ENCODE results near the gene PPP1R14C.

PPP1R14C gene

DNA sequence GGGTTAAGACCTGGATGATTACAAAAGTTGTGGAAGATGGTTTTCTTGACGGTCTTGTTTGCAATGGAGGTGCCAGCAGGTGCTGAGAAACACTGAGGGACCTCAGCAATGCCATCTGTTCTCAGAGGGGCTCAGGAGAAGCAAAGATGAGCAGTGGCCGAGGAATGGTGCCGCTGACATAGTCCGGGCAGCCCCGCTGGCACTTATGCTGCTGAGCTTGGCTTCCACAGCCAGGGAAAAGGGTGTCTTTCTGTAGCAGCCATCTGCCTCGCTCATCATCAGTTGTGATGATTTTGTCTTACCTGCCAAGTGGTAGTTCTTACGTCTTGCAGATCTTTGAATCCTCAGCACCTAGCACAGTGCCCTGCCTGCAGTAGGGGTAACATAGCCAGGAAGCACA is 55.7 kb downstream of the PPP1R14C start:
- no peak for DNase-seq

DNA sequence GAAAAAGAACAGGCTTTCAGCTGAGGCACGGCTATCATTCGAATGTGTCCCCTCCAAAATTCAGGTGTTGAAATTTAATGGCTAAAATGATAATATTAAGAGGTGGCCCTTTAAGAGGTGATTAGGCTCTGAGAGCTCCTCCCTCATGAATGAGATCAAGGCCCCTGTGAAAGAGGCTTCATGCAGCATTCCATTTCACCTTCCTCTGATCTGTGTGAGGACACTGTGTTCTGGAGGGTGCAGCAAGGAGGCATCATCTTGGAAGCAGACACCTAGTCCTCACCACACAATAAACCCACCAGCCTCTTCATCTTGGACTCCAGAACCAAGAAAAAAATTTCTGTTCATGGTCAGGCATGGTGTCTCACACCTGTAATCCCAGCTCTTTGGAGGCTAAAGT is 56.4 kb downstream of the PPP1R14C start:
- DNase-seq, result no peak

DNA sequence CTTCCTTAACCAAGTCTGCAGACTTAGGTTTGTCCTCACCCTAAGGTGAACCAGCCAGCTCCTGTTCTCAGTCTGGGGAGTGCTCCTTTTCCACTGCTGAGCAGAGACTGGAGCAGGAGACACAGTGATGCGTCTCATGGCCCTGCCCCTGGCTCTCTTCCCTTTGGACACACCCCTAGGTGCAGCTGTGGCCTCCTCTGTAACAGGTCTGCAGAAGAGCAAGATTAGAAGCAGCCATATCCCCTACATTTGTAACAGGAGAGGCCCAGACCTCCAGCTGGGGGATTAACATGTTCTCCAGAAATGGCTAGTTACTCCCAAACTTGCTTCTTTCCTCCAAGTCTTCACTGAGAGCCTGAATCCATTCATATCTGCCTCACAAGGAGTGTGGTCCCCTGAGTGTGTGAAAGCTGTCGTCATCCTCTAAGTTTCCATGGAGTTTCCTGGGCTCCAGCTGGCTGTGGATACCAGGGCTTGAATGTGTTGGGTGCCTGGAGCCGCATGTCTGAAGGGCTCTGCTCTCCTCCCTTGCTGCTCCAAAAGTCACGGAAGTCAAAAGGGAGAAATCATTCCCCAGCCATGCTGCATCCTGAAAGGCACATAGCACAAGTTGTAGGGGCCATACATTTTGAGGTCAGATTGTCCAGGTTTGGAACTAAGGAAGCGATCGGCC is 57.7 kb downstream of the PPP1R14C start:
- no peak for DNase-seq

DNA sequence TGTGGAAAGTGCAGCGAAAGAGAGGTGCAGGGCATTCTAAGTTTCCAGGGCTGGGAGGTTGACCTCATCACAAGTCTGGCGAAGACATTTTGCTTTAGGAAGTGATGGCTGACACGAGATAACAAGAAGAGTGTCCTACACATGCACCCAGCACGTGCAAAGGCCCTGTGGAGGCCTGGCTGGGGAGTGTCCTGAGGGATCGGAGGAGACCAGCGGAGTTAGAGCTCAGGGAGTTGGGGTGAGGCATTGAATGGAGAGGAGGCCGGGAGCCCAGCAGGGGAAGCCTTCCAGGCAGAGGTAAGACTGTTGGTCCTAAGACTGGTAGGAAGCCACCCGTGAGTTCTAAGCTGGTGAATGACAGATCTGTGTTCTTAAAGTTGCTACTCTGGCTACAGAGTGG is 58.4 kb downstream of the PPP1R14C start:
- DNase-seq, result no peak

DNA sequence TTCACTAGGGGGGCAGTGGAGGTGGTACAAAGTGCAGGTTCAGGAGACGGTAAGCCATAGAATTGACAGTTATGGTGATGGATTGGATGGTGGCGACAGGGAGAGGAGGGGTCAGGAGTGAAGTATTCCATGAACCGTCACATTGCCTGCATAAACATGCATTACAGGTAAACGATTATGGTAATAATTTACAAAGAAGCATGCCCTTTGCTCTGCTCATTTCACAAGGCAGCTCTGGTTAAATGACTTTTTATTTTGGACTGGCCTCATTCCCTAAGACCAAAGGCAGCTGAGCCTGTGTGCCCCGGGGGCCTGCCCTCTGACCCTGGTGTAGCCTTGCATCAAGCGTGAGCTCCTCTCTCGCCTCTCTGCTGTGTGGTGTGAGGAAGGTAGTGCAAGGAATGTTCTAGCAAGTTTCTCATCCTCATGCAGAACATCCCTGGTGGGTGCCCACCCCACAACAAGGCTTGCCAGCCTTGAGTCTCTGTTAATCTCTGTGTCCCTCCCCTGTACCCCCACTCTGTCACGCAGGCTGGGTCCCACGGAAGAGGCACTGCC is 59.0 kb downstream of the PPP1R14C start:
- no peak for DNase-seq

DNA sequence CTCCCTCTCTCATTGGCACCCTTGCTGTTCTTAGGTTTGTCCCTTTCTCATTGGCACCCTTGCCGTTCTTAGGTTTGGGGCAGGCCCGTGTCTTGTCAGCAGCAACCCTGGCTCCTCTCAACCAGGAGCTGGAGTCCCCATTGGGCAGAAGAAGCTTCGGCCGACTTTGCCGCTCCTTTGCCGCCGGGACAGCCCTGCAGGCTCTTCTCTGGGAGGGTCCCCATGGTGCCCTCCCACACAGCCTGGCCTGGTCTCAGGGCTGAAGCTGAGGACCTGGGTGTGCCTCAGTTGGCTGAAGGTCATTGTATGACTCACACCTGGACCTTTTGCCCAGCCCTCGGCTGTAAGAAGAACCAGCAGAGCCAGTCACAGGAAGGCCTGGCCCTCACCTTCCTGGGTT is 59.6 kb downstream of the PPP1R14C start:
- DNase-seq, result no peak

GRCh38 chr6:150202934-150203333 is 60.1 kb downstream of the PPP1R14C start:
- DNase-seq, result no peak

- no peak for DNase-seq
These were observed 60.5 kb downstream of the PPP1R14C start for GRCh38 chr6:150203378-150203777.

DNA sequence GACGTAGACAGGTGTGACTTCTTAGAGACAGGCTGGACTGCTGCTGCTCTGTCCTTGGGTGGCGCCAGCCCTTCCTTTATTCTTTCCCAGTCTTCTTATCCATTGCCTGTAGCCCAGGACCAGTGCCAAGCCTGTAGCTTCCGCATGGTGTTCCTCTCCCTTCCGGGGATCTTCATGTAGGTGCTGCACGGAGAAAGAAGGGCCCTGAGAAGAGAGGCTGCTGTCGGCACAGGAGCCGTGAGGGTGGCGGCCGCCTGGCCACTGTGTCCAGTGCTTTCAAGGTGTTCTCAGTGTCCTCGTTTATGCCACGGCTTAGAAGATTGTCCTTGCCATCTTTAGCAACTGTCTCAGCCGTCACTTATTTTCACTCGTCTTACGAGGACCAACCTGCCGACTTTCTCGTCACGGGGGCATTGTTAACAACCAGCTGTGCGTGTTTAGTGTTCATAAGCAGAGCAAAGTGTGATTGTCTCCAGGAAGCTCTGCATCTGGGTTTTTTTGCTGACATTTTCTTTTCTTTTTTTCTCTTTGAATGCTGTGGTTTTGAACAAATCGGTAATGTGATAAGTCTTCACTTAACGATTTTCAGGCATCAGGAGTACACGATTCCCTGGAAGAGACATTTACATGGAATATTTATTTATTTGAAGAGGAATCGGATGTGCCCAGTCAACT is 61.2 kb downstream of the PPP1R14C start:
- DNase-seq, result no peak

DNA sequence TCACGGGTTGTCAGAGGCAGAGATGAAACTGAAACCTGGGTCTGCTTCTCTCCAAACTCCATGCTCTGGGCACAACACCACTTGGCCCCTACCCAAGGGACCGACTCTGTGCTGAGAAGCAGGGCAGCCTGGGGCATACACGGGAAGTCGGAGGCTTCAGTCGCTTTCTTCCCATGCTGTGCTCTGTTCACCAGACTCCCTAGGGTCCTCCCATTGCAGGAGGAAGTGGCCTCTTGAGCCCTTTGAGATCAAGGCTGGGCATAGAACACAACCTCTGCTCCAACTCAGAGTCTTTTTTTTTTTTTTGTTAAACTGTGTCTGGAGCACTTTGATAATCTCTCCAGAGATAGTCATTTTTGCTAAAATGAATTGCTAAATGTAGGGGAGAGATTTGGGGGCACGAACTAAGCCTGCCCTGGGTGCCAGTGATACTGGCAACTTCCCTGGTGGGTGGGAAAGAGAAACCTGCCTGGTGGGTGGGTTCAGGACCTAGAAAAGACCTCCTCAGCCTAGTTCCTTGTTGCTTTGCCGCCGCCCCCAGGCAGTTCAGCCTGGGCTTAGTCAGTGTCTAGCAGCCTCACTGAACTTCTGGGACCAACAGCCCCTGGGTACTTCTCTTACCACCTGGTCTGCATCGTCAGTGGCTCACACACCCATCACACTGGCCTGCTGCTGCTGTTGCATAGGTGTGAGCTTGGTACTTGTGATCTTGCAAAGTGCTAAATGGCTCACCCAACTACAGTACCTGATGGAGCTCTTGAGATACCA is 62.0 kb downstream of the PPP1R14C start:
- DNase-seq, result no peak

DNA sequence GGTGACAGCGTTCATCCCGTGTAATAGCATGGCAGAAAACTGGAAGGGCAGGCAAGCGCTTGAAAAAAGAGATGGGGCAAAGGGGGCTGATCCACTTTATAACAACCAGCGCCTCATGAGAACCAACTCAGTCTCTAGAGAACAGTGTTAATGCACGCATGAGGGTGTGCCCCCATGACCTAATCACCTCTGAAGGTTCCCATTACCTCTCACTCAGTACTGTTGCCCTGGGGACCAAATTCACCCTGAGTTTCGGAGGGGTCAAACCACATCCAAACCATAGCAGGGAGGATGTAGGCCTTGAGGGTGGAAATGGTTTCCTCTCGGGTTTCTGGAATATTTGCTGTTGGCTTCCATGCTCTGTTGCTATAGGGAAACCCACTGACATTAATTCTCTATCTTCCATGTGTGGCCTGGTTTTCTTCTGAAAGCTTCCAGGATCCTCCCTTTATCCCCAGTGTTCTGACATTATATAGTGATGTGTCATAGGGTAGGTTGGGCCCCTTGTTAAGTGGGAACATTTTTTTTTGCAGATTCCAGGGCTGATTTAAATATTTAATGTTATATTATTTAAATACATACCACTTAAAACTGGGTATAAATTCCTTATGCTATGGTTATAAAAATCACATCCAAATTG is 65.2 kb downstream of the PPP1R14C start:
- no peak for DNase-seq

- peak; percentile 88 for DNase-seq
These were observed 65.9 kb downstream of the PPP1R14C start for GRCh38 chr6:150208611-150209352.

- no peak for DNase-seq
These were observed 66.6 kb downstream of the PPP1R14C start for GRCh38 chr6:150209415-150209814.

DNA sequence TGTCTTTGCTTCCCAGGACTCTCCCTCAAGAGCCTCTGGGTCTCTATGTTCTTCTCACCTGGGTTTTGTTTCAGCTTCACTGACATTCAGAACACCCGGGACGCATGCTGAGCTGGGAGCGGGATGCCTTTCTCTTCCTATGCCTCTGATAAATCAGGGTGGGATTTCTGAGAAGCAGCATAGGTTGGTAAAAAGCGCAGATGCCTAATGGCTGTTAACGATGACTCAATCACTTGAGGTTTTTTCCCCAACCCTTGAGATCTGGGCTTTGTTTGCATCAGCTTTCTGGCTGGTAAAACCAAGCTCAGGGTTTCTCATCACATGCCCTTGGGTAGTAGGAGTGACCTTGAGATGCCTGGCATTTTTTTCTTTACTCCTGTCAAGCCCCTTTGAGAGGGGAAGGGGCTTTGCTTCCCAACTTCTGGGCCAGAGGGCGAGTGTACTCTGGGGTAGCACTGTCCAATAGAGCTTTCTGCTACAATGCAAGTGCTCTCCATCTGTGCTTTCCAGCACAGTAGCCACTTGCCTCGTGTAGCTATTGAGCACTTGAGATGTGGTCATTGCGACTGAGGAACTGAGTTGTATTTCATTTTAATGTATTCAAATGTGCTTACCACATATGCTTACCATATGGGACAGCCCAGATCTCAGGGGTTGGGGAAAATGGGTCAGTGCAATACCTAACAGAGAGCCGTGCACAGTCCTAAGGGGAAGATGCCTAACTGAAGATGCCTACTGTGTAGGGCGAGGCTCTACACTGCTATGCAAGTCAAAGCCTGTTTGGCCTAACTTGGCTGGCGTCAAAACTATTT is 69.1 kb downstream of the PPP1R14C start:
- DNase-seq, result no peak

DNA sequence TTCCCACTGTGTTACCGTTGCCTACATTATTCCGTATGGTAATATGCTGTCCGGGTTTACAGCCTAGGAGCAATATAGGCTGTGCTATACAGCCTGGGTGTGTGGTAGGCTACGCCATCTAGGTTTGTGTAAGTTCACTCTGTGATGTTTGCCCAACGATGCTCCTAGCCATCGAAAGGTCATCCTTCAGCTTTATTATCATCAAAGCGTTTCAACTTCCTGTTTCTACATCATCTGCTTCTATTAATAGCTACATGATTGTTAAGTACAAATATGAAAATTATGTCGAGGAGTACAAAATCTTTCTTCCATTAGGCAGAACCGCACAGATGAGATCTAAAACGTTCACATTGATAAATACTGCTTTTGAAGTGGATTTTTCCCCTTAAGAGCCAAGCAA is 69.9 kb downstream of the PPP1R14C start:
- no peak for DNase-seq

- no peak for DNase-seq
These were observed 70.5 kb downstream of the PPP1R14C start for GRCh38 chr6:150213301-150213700.

- no peak for DNase-seq
These were observed 71.5 kb downstream of the PPP1R14C start for GRCh38 chr6:150214310-150214709.

- DNase-seq, result no peak
These were observed 78.0 kb downstream of the PPP1R14C start for GRCh38 chr6:150220634-150221551.

DNA sequence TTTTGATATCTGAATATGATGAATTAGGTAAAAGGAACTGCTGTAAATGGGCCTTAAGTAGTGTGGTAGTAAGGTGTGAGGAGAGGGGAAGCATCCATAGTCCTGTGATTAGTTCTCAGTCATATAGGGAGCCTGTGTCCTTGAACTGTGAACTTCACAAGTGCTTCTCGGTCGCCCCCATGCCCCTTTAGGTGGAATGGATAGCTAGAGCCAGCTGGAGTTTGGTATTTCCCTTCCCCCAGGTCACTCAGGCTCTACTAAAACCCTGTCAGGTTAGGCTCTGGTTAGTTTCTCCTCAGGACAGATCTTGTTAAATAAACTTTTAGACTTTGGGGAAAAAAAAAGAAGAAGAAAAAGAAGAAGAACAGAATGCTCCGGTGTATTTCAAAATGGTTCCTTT is 82.0 kb downstream of the PPP1R14C start:
- no peak for DNase-seq

DNA sequence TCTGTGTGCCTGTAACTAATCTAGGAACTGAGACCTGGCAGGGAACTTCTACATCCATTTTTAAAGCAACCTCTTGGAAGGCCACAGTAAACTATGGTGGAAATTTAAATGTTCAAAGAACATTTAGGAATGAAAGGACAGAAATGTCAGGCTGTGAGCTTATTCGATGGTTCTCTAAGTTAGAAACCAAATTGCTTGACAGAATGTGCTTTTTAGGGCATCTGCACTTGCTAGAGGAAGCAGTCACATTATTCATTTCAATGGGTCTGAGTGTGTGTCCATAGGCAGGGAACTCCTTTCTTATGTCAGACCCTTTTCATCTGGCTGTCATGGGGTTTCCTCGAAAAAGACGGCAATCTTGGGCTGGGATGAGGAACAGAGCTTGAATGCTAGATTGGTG is 84.4 kb downstream of the PPP1R14C start:
- DNase-seq, result no peak

All from NCI-H2081 treated with DMSO at 0.1 percent for 48 hours (cell line).